Gastroesophageal sphincter (tissue), 4 donors: Measurements from ENCODE around the gene GPC3. TPM values are rescaled to one million over a fixed set of nuclear protein-coding genes. Genes with fewer than 3 reads are reported as not detected.

Experiments
- ATAC-seq: fragments of 150-250 bp; one replicate; pipeline ENCODE4 v1.9.1; 2016; ENCODE audit warnings: mild to moderate bottlenecking, moderate library complexity
- H3K27ac ChIP-seq, 4 donors: fragments of 200-600 bp; sonication (generic) in 3 of 4; 1 replicate in 3 of 4; 2 replicates in 1 of 4; pipeline ENCODE4 v1.5.1; 2016 to 2019
- H3K27me3 ChIP-seq: fragments of 200-600 bp; sonication (generic); one replicate; pipeline ENCODE4 v1.5.1; 2019
- H3K36me3 ChIP-seq, 2 donors: fragments of 200-600 bp; sonication (generic); one replicate each; pipeline ENCODE4 v1.5.1; 2019; ENCODE audit warnings: control low read depth in 1 of 2
- H3K4me1 ChIP-seq, 3 donors: fragments of 200-600 bp; sonication (generic); 1 replicate in 2 of 3; 2 replicates in 1 of 3; pipeline ENCODE4 v1.5.1; 2016 to 2019; ENCODE audit warnings: control low read depth in 2 of 3
- H3K4me3 ChIP-seq, 2 donors: fragments of 200-600 bp; sonication (generic); one replicate each; pipeline ENCODE4 v1.5.1; 2019; ENCODE audit warnings: mild to moderate bottlenecking in 1 of 2, moderate library complexity in 1 of 2
- H3K9me3 ChIP-seq, 3 donors: fragments of 200-600 bp; sonication (generic); one replicate each; pipeline ENCODE4 v1.5.1; 2017 to 2019; ENCODE audit warnings: control low read depth in 2 of 3
- EP300 ChIP-seq: sonication (generic); formaldehyde crosslinking; IDR thresholded peaks from one replicate; pipeline ENCODE4 v1.6.1; 2017; ENCODE audit warnings: antibody characterized with exemption, mild to moderate bottlenecking
- POLR2A ChIP-seq, 2 donors: fragments of 450-650 bp; IDR thresholded peaks; one replicate each; pipeline ENCODE4 v1.6.1; 2017; ENCODE audit warnings: antibody characterized with exemption in 2 of 2, mild to moderate bottlenecking in 2 of 2, moderate library complexity in 1 of 2
- POLR2AphosphoS5 ChIP-seq: sonication (generic); formaldehyde crosslinking; IDR thresholded peaks from one replicate; pipeline ENCODE4 v1.6.1; 2017; ENCODE audit warnings: antibody characterized with exemption
- WGBS, 2 donors: methylation state at CpG; one replicate each; pipeline ENCODE4 v1.1.5; 2018; ENCODE audit warnings: low coverage in 1 of 2; 5-methylcytosine and 5-hydroxymethylcytosine counted together
- total RNA-seq, 4 donors: library from RNA; depleted of rRNA; stranded (reverse); fragments of >200 nt; gene quantifications; one replicate each; pipeline ENCODE4 v1.1.0, GENCODE V29; 2016
- TF ChIP-seq, protein P1 (sequence below), 4 experiments: fragments of 200-600 bp in 2 of 4; fragments of 450-650 bp in 2 of 4; sonication (generic) in 1 of 4; IDR thresholded peaks; one replicate each; pipeline ENCODE4 v1.5.1; 2017 to 2019; ENCODE audit warnings: antibody characterized with exemption in 4 of 4, mild to moderate bottlenecking in 2 of 4, moderate library complexity in 2 of 4

The GPC3 gene
- total RNA-seq, 4 donors from 2014 or later = 5.8 to 19.7 (median 14.9) TPM

DNA sequence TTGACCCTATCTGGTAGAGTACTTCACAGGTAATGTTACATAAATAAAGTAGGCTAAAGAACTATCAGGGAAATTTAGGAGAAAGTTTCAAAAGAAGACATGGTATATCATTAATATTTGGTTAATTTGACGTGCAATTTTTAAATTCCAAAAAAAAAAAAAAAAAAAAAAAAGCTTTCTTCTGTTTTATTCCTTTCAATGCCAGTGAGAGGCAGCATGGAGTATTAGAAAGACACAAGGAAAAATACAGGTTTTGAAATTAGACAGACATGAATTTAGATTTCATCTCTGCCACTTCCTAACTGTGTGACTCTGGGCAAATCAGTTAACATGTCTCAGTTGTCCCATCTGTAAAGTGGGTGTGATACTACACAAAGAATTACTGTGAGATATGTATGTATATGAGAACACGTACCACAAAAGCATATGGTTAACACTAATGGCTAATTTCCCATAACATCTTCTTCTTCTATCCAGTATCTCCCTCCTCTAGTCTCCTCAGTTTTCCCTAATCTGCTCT lies 132.5 kb downstream of the GPC3 start:
- no peaks in the 10 kb centered on the region for H3K9me3 ChIP-seq
- H3K4me1 ChIP-seq = no peaks in the 10 kb centered on the region
- no peak overlapping the region for H3K27ac ChIP-seq
- H3K4me3 ChIP-seq = no peak overlapping the region
- no peak for ATAC-seq
- no peaks in the 10 kb centered on the region for H3K27me3 ChIP-seq
- TF ChIP-seq, protein P1, sequence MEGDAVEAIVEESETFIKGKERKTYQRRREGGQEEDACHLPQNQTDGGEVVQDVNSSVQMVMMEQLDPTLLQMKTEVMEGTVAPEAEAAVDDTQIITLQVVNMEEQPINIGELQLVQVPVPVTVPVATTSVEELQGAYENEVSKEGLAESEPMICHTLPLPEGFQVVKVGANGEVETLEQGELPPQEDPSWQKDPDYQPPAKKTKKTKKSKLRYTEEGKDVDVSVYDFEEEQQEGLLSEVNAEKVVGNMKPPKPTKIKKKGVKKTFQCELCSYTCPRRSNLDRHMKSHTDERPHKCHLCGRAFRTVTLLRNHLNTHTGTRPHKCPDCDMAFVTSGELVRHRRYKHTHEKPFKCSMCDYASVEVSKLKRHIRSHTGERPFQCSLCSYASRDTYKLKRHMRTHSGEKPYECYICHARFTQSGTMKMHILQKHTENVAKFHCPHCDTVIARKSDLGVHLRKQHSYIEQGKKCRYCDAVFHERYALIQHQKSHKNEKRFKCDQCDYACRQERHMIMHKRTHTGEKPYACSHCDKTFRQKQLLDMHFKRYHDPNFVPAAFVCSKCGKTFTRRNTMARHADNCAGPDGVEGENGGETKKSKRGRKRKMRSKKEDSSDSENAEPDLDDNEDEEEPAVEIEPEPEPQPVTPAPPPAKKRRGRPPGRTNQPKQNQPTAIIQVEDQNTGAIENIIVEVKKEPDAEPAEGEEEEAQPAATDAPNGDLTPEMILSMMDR (IDR thresholded peaks at IDR 0.05) = no peak
- no peak for TF ChIP-seq EP300
- no peak for TF ChIP-seq POLR2A (IDR thresholded peaks at IDR 0.05)
- TF ChIP-seq POLR2AphosphoS5 = no peak
- H3K36me3 ChIP-seq = no peaks in the 10 kb centered on the region
- WGBS, 2 donors = 35 to 92% methylated on average over 1 to 2 of the region's 2 CpGs

DNA sequence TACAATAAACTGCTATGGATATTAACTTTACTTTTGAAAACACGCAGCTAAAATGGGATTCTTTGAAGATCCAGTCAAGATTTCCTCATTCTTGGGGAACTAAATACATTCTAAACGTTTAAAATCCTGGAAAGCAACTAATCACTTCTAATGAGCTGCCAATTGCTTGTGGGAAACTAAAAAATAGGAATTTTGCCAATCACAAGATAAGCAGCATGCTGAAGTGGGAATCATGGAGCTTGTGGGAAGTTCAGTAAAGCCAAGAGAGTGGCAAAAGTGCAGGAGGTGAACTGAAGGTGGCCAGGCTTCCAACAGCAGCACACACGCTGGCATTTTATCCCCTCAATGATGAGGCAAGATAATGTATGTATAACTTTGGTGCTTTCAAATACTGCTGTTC lies 133.0 kb downstream of the GPC3 start:
- H3K36me3 ChIP-seq = no peaks in the 10 kb centered on the region
- TF ChIP-seq POLR2AphosphoS5 (no peak), EP300 (no peak), POLR2A (IDR thresholded peaks at IDR 0.05) (no peak)
- TF ChIP-seq, protein P1 (IDR thresholded peaks at IDR 0.05) = no peak
- WGBS, 2 donors = 52 to 68% methylated on average over 3 of the region's 3 CpGs
- no peaks in the 10 kb centered on the region for H3K27me3 ChIP-seq
- no peak overlapping the region for H3K27ac ChIP-seq
- no peak overlapping the region for H3K4me3 ChIP-seq
- H3K4me1 ChIP-seq = no peaks in the 10 kb centered on the region
- ATAC-seq = no peak
- H3K9me3 ChIP-seq = no peaks in the 10 kb centered on the region

DNA sequence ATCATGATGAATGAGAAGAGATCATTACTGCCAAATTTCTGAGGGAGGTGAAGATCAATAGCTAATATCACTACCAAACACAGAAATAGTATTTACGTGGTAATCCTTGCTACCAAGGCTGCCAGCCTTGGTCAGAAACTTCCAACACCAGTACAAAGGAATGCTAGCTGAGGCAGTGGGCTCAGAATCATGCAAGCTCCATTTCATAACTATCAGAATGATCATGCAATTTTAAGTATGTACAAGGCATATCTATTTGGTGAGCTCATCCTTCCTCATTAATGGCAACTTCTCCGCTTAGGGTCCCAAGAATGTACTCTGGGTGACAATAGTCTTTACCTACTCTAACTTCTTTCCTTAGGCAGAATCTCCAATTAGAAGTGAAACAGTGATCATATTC lies 135.0 kb downstream of the GPC3 start:
- Histone ChIP-seq H3K4me3 (no peak overlapping the region), H3K9me3 (no peaks in the 10 kb centered on the region), H3K36me3 (no peaks in the 10 kb centered on the region), H3K27me3 (no peaks in the 10 kb centered on the region), H3K27ac (no peak overlapping the region), H3K4me1 (no peaks in the 10 kb centered on the region)
- ATAC-seq = no peak
- WGBS, 2 donors = 95 to 100% methylated on average over 2 of the region's 2 CpGs
- no peak for TF ChIP-seq EP300
- no peak for TF ChIP-seq POLR2AphosphoS5
- no peak for TF ChIP-seq POLR2A (IDR thresholded peaks at IDR 0.05)
- TF ChIP-seq, protein P1 (IDR thresholded peaks at IDR 0.05) = no peak

- Histone ChIP-seq H3K9me3 (no peaks in the 10 kb centered on the region), H3K27ac (no peak overlapping the region), H3K36me3 (no peaks in the 10 kb centered on the region), H3K27me3 (no peaks in the 10 kb centered on the region), H3K4me3 (no peak overlapping the region), H3K4me1 (no peaks in the 10 kb centered on the region)
- no peak for ATAC-seq
- TF ChIP-seq EP300 (no peak), POLR2AphosphoS5 (no peak), POLR2A (IDR thresholded peaks at IDR 0.05) (no peak)
- TF ChIP-seq, protein P1 (IDR thresholded peaks at IDR 0.05) = no peak
Observed at GRCh38 chrX:133849676-133850075, 135.7 kb downstream of the GPC3 start.

GRCh38 chrX:133847340-133847994 lies 137.9 kb downstream of the GPC3 start:
- ATAC-seq = no peak
- H3K4me3 ChIP-seq = no peak overlapping the region
- WGBS, 2 donors = 61 to 73% methylated on average over 5 of the region's 6 CpGs

More at GRCh38 chrX:133847340-133847994, 137.9 kb downstream of the GPC3 start:
- Histone ChIP-seq H3K27me3 (no peaks in the 10 kb centered on the region), H3K9me3 (no peaks in the 10 kb centered on the region), H3K27ac (no peak overlapping the region), H3K4me1 (no peaks in the 10 kb centered on the region), H3K36me3 (no peaks in the 10 kb centered on the region)
- TF ChIP-seq EP300 = no peak
- TF ChIP-seq, protein P1 (IDR thresholded peaks at IDR 0.05) = no peak
- no peak for TF ChIP-seq POLR2A (IDR thresholded peaks at IDR 0.05)
- no peak for TF ChIP-seq POLR2AphosphoS5
